Activated CD4-positive, CD25-positive, alpha-beta regulatory T cell treated with anti-CD3 and anti-CD28 coated beads, Interleukin-2, amount 50 U/mL, for 72 hours (primary cell): Measurements from ENCODE around the gene EDIL3.
"Not testable (repeated sequence)": the region's sequence is repeated elsewhere in the genome, so short reads cannot be mapped to it uniquely, and the experiment has no call there.

ENCODE experiments used
- DNase-seq: peaks from one replicate; pipeline ENCODE4 v3.0.0; 2021

EDIL3 gene

DNA sequence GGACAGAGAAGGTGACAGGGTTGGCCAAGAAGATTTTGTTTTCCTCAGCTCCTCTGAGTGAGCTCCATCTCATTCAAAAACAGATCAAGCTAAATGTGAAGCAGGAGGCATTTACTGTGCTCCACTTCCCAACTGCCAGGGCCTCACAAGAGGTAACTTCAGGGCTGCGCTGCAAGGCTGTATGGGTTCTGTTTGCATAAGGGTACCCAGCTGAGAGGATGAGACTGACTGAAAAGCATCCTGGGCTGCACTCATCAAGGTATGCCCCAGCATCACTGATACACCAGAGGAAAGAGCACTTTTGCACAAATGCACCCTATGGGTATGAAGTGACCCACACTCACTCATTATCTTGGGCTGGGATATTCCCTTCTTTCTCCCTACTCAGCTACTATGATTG, 347.8 kb downstream of the EDIL3 start:
- DNase-seq, result no peak

DNA sequence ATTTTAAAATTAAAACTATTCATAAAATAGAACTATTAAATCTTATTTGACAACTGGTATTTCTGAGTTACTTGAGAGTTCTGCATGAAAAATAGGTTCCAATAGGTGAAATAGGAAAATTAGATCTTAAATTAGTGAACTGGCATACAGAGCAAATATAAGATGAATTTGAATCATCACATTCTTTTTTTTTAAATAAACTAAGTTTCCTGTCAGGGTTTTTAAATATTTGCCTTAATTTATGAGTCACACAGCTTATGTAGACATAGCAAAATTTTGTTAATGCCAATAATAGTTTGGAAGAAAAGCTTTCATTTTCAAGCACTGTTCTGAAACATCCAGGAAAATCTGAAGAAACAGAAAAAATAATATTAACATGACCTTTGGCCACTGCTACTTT, 352.4 kb downstream of the EDIL3 start:
- no peak for DNase-seq

DNA sequence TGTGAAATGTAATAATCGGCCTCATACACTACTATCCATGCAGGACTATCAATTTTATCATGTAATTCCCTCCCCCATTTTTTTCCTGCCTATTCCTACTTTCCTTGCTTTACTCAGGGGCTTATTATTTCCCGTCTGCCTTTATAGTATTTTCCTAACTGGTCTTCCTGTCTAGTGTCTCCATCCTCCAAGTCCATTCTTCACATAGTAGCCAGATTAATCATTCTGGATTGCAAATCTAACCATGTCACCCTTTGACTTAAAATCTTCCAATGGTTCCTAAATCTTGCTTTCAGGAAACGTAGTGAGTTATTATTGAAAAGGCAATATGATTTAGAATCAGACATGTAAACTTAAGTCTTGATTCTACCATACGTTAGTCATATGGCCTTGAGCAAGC, 356.6 kb downstream of the EDIL3 start:
- no peak for DNase-seq

DNA sequence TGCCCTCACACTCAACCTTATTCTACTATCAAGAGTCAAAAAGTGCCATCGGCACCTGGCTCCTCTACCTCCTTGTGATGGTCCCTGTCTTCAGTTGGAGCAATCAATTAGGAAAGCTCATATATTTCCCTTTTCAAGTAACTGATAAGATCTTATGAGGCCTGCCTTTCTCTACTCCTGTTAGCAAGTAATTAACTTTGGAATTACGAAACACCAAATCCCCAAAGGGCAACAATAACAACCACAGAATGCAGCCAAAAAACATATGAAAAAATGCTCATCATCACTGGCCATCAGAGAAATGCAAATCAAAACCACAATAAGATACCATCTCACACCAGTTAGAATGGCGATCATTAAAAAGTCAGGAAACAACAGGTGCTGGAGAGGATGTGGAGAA, 366.2 kb downstream of the EDIL3 start:
- DNase-seq, result not testable (repeated sequence)

DNA sequence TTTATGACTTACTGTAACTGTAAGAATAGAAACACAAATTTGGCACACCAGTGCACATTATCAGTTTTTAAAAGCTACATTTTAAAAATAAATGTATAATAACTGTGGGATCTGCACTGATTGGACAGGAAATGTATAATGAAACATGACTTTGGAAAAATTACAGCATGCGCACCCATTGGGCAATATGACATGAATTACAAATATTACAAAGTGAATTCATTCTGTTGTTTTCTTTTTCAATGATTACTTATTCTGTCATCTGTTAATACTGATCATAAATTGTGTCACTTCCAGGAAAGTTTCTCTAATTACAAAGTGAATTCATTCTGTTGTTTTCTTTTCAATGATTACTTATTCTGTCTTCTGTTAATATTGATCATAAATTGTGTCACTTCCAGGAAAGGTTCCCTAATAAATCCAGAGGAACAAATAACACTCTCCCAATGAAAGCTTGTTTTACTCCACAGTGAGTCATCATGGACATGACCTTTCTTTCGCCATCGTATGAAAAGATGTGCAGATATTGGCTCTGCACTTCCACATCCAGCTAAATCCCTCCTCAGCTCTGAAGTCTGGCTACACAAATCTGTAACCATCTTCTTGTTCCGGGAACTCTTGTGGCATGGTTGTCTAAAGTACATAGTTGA, 367.0 kb downstream of the EDIL3 start:
- no peak for DNase-seq

DNA sequence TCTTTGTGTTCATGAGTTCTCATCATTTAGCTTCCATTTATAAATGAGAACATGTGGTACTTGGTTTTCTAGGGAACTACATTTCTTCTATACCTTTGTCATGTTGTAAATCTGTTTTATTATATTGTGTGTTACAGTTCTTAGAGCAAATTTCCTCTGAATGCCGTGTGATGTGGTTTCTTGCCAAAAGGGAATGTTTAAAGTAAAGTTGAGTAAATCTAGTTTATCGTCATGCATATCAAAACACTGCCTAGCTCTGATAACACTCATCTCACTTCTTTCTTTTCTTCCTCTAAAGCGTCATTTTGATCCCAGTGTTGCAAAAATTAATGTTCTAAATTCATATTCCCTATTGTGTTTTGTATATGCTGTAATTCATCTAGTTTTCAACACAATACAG, 368.6 kb downstream of the EDIL3 start:
- no peak for DNase-seq

DNA sequence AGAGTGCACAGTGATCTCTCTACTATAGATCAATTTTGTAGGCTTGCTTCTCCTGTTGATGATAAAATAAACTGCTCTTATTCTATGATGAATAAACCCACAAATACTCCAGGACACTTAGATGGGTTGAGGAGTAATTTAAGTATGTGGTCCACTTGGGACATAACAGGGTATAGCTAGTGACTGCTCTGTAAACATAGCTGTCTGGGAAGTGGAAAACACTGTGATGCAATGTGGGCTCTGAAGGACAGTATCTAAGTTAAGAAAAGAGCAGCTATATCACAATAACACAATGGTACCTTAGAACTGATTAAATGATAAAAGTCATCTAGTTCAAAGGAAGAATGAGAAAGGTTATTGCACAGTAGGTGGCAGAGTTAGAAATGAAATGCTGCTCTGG, 369.7 kb downstream of the EDIL3 start:
- DNase-seq, result no peak

DNA sequence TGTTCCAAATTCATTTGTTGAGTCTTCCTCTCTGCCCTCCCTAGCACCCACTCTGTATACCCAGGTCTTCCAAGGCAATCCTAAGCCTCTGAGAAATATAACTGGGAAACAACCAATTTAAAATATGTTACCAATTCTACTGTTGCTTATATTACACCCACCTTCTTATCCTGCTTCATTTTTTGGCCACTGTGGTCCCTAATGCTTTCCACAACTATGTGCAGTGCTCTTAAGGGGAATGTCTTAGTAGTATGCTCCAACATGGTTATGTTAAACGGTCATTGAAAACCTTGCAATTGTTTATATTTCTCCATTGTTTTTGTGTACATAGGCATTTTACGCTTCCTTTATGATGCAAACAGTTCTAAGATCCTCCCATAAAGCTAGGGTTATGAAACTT, 390.9 kb downstream of the EDIL3 start:
- DNase-seq, result no peak

DNA sequence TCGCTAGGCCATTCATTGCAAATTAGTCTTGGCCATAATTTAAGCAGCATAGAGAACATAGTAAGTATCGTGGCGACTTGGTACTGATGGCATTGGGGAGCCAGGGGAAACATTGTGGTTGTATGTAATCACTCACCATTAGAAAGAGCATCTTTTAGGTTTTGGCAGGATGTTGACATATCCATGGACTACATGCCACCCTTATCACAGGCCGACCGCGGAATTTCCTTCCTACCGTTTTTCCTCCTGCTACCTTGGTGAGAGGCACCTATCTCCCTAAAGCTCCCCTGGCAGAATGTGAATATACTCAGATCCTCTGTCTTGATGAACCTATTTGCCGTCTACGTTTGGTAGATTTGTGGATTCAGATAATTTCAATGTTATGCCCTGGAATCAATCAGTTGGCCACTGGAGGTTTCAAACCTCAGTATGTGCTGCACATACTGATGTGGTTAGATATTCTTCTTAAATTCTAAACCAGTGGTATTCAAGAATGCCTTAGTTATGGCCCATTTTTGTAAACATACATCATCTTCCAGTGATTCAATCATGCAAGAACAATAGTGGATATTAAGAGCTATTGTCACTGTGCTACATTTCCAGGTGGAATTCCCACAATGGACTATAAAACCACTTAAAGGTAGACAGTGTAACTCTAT, 393.0 kb downstream of the EDIL3 start:
- DNase-seq, result no peak

DNA sequence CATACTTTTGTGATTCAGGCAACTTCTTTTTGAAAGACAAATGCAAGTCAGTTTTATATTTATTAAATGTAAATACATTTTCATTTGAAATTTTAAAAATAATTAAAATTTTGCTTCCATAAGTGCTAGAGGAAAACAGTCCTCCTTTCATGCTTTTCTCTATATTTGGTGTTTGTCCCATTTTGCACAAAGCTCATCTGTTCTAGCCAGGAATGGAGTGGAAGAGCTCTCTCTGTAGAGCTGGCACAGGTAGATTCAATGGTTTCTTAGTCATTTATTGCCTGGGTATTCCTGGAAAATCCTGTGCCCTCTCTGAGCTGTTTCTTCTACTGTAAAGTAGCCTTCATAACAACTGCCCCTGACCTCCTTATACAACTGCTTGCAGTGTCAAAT, 396.4 kb downstream of the EDIL3 start:
- no peak for DNase-seq

DNA sequence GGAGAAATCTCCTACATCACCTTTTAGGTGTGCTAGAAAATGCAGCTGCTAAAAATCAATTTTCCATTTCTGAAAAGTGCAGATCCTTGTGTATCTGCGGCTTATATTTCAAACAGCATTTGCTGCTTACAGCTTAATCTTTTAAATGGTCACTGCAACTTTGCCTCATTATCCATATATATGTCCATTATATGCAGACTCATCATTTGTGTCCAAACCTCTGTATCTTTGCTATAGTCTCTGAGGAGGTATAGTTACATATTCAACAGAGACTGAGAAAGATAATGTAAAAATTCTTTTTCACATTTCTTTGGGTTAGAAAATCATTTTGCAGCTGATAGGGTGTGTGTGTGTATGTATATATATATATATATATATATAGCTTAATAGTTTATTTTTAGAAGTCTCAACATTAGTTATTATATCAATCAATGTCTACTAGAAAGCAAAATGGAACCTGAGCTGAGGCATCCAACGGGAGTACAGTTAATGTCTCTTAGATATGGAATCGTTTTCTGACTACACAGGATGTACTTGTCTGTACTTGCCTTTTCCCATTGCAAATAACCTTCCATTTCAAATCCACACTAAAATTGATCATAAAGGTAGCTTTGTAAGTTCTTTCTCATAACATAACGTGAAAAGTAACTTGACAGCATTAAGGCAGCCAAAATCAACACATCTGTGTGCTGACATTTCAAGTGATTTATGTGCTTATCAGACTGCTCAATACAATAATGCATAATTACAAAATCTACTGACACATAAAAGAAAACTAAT, 397.0 kb downstream of the EDIL3 start:
- no peak for DNase-seq

DNA sequence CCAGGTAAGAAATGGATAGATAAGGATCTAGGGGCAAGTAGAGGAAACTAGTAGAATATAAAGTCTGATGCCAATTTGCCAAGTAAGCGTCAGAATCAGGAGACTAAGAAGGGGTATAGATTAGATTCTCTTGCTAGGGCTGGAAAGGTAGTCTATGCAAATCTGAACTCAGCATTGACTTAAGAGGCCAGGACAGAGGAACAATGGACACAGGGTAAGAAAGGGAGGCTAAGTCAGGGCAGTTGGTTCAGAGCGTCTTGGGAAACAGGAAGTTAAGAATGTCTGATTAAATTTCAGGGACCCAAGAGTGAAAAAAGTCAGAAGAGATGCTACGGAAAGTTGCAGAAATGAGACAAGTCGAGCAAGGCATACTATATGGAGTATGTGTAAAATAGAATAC, 400.8 kb downstream of the EDIL3 start:
- DNase-seq, result no peak

DNA sequence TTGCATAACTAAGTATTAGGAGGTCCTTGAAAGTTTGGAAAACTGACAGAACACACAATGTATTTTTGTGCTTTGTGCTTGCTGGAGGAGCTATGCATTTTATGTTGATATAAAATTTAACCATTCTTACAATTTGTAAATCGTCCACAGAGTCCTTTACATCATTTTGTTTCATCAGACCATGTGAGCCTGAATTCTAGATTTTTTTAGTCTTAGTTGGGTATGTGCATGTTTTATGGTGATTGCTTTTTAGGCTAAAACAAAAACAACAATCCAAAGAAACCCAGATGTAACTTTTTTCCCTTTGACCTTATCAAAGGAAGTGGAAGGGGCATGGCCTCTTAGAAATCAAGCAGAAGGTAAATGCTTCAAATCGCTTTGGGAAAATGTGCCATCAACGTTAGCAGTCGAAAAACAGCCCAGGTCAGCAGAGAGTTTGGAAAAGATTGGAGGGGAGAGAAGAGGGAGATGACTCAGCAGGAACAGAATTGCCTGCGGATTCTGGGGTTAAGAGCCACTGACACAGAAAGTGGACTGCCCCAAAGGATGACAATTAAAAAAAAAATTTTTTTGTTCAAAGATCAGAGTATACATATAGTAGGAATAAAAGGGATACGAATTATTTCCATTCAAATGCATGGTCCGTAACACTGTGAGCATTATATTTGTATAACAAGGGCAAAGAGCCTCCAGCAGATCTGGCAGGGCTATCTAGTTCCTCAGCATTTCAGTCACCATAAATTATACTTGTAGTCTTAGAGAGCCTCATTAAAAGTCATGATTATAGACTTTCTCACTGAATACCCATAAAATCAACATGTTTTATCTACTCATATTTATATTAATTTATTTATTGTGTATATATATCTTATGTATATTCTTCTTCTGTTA, 410.5 kb downstream of the EDIL3 start:
- DNase-seq, result no peak

DNA sequence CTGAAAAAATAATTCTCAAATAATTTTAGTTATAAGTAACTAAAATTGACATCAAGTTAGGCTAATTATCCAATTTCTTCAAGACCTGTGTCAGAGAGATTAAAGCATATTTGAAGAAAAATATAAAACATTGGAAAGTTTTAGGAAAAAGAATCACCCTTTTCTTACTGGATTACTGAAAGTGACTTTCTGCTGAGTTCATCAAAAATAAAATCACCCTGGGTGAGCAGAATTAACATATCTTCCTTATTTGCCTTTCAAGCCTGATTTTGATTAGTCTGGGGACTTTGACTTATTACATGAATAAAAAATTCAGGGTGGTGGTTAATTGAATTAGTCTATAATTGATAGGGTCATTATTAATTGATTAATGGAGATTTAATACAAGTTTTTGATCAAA, 411.8 kb downstream of the EDIL3 start:
- no peak for DNase-seq

DNA sequence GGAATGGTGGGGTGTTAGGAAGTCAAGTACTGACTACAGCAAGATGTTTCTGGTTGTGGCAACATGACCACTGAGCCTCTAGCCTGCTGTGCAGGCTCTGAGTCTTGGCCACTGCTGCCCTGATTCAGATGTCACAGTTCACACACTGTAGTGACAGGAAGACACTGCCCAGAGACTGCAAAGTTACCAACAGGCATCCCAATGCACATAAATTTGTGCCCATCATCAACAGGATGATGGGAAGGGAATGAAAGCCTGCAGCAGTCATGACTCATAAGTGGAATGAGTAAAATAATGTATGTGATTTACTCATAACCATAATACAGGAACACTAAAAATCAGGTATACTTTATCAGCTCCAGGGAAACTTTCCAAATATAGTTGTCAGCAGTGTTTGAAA, 412.4 kb downstream of the EDIL3 start:
- DNase-seq, result no peak

DNA sequence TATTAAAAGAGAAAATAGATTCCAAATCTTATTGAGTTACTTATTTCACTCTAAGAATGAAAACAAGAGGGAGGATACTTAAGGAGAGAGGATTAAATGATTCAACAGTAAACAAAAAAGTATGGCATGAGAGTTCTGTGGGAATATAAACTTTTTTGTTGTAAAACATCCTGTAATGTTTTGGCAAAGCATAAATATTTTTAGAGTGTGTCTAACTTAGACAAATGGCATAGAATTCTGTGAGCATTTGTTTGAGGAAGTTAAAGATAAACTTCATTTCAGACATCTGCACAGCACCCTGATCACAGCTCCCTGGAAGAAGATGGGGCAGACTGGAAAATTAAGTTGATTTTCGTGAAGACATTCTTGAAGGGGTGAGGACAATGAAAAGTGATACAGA, 417.3 kb downstream of the EDIL3 start:
- no peak for DNase-seq

DNA sequence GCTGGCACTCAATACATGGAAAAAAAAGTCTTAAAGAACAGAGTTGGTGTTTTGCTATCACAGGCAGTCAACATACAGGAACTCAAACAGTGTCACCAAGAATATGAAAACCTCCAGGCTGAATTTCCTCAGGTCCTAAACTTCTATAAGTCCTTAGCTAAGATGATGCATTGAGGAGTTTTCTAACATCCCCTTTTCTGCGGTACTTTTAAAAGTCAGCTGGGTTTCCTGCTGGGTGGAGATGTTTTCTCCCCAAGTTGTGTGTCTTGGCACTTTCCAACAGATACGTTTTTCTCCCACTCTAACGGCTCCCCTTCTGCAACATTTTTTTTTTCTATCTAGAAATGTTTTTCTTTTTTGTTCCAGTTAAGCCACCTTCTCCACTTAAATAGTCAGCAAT, 419.2 kb downstream of the EDIL3 start:
- no peak for DNase-seq

DNA sequence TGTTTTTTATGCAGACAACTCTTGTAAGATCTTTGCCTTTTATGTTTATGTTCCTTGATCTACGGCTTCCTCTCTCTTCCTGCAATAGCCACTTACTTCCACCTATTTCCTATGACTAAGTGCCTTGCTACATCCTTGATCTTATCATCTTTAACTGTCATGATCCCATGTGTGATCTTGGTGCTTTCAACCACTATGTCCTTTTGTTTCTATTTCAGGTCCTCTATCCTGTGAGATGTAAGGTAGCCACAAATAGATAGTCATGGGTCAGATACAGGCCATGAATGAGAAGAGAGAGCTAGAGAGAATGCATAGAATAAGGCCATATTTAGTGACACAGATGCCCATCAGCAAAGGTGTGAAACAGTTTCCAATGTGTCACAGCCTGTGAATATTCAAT, 420.4 kb downstream of the EDIL3 start:
- no peak for DNase-seq

DNA sequence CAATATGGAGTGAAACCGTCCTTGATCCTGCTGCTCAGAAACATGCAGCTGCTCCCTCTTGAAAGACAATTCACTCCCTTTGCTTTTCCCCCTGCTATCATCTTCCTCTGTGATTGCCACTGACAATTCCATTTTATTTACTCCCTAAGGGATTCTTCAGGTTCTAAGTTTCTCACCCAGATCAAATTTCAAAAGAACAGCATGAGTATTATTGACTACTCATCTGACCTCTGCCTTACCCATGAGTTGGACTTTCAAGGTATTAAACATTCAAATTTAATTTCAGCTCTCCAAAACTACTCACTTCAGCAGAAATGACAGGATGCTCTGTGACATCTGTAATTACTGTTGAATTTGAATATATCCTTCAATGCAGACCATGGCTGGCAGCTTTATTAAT, 427.5 kb downstream of the EDIL3 start:
- DNase-seq, result no peak

DNA sequence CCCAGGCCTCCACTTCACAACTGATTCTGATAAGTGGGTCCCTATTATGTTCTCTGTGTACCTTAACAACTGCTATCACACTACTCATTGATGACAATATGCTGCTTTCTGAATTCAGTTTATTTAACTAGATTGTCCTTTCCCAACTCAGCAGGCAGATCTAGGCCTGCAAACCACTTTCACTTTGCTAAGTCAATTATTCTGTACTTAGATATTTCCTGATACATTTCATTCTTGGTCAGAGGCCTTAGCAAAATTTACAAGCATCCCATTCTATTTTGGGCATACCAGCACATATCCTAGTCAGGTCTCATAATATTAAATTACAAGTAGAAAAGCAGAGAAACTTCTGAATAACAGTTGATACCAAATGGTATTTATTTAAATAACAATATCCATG, 428.3 kb downstream of the EDIL3 start:
- DNase-seq, result no peak

DNA sequence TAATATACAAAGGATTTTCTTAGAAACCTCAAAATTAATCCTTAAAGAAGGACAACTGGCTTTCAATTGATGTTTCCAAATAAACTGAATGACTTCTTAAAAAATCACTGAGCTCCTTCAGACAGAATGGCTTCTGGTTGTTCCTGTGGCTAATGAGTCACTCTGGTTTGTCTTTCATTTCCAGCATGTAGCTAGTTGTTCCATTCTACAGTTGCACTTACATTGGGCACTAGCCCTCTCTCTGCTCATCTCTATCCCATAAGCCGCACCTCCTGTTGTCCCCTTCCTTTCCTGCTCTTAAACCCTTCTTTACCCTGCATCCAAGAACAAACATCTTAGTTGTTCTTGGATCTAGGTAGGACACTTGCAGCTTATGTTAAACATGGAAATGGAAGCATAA, 428.8 kb downstream of the EDIL3 start:
- no peak for DNase-seq

DNA sequence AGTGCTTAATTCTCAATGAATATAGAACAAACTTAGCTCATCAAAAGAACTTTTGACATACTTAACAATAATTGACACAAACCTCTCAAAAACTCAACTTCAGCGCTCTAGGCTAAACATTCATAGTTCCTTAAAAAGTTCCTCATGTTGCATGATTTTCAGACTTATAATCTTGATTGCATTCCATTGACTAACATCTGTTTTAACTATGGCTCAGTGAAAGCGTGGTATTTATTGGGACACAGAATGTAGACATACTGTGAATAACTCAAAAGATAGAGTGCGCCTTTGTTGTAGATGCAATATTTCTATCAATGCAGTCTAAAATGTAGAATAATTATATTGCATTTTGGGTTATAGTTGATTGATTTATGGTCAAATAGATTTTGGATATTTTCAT, 436.9 kb downstream of the EDIL3 start:
- no peak for DNase-seq

DNA sequence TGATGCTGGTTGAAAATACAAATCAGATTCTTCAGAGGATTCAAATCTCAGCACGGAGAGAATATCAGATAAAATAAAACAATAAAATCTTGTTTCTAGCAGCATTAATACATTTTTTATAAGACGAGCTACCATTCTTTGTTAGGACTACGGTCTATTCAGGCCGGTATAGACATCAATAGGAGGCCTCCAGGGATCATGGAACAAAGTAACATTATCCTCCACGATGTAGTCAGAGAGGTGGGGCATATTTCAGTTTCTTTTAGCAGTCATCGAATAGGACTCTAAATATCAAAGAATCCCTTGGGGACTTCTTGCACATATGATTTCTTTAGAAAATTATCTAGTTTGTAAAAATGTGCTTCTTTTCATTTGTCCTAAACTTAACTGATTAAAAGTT, 438.2 kb downstream of the EDIL3 start:
- DNase-seq, result no peak
